Measurements from ENCODE around the gene TSC2.
A peak's percentile ranks its signal among the peaks of the same experiment; 100 is the strongest.

Gene TSC2

GRCh38 chr16:2047330-2048115 is at the start of gene TSC2, which contains the start of gene NTHL1:
TSC2 (plus strand) TSS chr16:2047985; CDS start chr16:2048616, 631 bp downstream.
NTHL1 (minus strand) TSS chr16:2047834; CDS start chr16:2047823, 11 bp downstream.
- DNase-seq, result peak; percentile 97 to 98 (median 98)

- no peak for DNase-seq
Observed at GRCh38 chr16:1998360-1998835, 49.4 kb upstream of the TSC2 start.

GRCh38 chr16:1998852-1999801 is 48.7 kb upstream of the TSC2 start:
- no peak for DNase-seq

GRCh38 chr16:1999866-2000514 is 47.8 kb upstream of the TSC2 start:
- DNase-seq, result no peak

- no peak for DNase-seq
Observed at GRCh38 chr16:2001035-2001434, 46.8 kb upstream of the TSC2 start.

- no peak for DNase-seq
Observed at GRCh38 chr16:2001456-2002355, 46.1 kb upstream of the TSC2 start.

- DNase-seq, result no peak
Observed at GRCh38 chr16:2002406-2003230, 45.2 kb upstream of the TSC2 start.

GRCh38 chr16:2003231-2003826 is 44.5 kb upstream of the TSC2 start:
- DNase-seq, result no peak

GRCh38 chr16:2003827-2004641 is 43.8 kb upstream of the TSC2 start:
- DNase-seq, result peak; percentile 95 to 99 (median 96)

- DNase-seq, result peak in 2 of 3 donors; percentile 36 to 39
Observed at GRCh38 chr16:2004795-2005517, 42.8 kb upstream of the TSC2 start.

- peak; percentile 51 to 83 (median 71) for DNase-seq
Observed at GRCh38 chr16:2005646-2006045, 42.1 kb upstream of the TSC2 start.

GRCh38 chr16:2006317-2006716 is 41.5 kb upstream of the TSC2 start:
- no peak for DNase-seq

- DNase-seq, result no peak
Observed at GRCh38 chr16:2007081-2007836, 40.5 kb upstream of the TSC2 start.

GRCh38 chr16:2008009-2008526 is 39.7 kb upstream of the TSC2 start:
- peak in 1 of 3 donors; percentile 27 for DNase-seq

- DNase-seq, result peak; percentile 51 to 60 (median 59)
Observed at GRCh38 chr16:2008631-2009163, 39.1 kb upstream of the TSC2 start.

GRCh38 chr16:2009164-2009711 is 38.5 kb upstream of the TSC2 start:
- DNase-seq, result peak in 2 of 3 donors; percentile 54 to 70
